ENCODE measurements around the gene BOLA3.
"Not testable (repeated sequence)": the region's sequence is repeated elsewhere in the genome, so short reads cannot be mapped to it uniquely, and the experiment has no call there.

Gene BOLA3

DNA sequence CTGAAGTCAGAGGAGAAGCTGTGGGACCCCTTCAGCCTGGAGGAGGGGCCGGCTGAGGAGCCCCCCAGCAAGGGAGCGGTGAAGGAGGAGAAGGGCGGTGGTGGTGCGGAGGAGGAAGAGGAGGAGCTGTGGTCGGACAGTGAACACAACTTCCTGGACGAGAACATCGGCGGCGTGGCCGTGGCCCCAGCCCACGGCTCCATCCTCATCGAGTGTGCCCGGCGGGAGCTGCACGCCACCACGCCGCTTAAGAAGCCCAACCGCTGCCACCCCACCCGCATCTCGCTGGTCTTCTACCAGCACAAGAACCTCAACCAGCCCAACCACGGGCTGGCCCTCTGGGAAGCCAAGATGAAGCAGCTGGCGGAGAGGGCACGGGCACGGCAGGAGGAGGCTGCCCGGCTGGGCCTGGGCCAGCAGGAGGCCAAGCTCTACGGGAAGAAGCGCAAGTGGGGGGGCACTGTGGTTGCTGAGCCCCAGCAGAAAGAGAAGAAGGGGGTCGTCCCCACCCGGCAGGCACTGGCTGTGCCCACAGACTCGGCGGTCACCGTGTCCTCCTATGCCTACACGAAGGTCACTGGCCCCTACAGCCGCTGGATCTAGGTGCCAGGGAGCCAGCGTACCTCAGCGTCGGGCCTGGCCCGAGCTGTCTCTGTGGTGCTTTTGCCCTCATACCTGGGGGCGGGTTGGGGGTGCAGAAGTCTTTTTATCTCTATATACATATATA lies 46.0 kb downstream of the BOLA3 start:
- no peak for DNase-seq

DNA sequence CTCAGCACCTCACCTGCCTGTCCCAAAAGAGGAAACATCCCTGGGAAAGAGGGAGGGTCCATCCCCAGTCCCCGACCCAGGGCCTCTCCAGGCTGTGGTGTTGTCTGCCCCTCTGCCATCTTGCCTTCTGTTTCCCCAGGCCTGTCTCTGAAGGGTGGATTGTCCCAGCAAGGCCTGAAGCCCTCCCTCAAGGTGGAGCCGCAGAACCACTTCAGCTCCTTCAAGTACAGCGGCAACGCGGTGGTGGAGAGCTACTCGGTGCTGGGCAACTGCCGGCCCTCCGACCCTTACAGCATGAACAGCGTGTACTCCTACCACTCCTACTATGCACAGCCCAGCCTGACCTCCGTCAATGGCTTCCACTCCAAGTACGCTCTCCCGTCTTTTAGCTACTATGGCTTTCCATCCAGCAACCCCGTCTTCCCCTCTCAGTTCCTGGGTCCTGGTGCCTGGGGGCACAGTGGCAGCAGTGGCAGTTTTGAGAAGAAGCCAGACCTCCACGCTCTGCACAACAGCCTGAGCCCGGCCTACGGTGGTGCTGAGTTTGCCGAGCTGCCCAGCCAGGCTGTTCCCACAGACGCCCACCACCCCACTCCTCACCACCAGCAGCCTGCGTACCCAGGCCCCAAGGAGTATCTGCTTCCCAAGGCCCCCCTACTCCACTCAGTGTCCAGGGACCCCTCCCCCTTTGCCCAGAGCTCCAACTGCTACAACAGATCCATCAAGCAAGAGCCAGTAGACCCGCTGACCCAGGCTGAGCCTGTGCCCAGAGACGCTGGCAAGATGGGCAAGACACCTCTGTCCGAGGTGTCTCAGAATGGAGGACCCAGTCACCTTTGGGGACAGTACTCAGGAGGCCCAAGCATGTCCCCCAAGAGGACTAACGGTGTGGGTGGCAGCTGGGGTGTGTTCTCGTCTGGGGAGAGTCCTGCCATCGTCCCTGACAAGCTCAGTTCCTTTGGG lies 47.2 kb downstream of the BOLA3 start:
- no peak for DNase-seq

DNA sequence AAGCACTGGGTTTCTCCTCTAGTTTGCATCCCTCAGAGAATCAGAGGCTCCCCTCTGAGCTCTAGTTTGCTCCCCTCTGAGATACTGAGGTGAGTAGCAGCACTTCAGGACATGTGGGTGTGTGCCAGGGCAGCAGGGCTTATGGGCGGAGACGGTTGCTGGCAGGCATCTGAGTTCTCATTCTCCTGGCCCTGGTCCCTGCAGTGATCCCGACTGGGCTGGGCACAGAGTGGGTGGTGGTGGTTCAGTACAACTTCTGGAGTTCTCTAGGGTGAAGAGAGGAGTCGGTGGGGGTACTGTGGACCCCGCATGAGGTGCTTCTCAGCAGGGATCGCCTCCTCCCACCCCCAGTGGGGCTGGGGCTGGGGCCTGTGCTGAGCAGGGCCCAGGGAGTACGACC lies 47.9 kb downstream of the BOLA3 start:
- DNase-seq, result no peak

DNA sequence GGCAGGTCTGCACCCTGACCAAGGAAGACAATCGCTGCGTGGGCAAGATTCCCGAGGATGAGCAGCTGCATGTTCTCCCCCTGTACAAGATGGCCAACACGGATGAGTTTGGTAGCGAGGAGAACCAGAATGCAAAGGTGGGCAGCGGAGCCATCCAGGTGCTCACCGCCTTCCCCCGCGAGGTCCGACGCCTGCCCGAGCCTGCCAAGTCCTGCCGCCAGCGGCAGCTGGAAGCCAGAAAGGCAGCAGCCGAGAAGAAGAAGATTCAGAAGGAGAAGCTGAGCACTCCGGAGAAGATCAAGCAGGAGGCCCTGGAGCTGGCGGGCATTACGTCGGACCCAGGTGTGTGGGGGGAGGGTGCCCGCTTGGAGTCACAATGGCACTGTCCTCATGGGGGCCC lies 48.4 kb downstream of the BOLA3 start:
- DNase-seq, result no peak

DNA sequence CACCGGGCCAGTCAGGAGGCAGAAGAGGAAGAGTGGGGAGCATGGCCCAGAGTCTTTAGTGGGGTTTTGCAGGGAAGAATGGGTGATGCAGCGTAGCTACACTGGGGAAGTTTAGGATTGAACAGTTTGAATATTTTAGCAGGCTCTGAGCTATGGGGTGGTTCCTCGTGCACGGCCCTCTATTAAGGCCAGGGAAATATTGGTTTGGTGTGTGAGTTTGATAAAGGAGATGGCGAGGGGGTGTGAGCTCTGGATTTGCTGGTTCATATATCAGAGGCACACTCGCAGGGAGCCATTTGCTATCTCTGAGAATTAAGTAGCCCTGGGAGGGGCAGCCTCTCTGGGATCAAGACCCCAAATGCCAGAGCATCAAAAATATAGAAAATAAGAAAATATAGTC lies 50.1 kb downstream of the BOLA3 start:
- DNase-seq, result no peak

DNA sequence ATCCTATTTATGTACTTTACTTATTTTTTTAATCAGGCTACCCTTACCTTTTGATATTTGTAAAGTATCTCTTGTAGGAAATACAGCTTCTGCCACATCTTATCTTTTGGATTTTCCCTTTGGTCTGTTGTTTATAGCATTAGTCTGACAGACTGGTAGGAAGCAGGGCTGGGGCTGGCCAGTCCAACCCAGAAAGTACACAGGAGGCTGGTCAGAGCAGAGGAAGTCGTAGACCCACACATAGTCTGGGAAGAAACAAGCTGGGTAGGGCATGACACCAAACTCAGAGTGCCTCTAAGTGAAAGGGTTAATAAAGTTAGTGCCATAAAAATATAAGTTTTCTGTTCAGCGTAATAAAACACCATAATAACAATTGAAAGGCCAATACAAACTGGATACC lies 51.7 kb downstream of the BOLA3 start:
- DNase-seq, result no peak

DNA sequence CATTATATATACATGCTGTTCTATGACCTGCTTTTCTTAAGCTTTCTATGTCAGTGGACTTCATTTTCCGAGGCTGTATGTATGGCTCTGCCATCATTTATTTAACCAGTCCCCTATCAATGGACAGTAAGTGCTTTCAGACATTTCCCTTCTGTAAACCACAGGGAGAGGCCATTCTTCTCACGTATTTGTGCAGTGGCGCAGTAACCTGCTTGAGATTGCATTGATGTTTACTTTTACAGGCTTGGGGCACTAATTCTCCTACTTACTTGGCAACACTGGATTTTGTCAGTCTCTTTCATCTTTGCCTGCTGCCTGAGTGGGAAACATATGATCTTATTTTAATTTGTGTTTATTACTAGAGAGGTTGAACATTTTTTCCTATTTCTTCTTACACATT lies 52.1 kb downstream of the BOLA3 start:
- DNase-seq, result no peak

DNA sequence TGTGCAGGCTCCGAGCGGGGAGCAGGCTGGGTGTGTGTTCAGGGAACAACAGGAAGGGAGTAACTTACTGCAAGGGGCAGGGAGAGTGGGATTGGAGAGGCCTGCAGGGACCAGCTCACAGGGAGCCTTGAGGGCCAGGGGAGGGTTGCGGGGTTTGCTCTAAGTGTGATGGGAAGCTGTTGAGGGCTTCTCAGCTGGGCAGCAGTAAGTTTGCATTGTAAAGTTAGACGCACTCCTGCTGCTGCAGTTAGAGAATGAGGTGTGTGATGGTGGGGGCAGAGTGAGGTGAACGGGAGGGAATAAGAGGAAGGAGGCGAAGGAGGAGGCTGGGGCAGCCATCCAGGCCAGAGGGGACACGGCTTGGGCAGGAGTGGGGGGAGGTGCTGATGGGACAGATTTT lies 53.4 kb downstream of the BOLA3 start:
- no peak for DNase-seq

DNA sequence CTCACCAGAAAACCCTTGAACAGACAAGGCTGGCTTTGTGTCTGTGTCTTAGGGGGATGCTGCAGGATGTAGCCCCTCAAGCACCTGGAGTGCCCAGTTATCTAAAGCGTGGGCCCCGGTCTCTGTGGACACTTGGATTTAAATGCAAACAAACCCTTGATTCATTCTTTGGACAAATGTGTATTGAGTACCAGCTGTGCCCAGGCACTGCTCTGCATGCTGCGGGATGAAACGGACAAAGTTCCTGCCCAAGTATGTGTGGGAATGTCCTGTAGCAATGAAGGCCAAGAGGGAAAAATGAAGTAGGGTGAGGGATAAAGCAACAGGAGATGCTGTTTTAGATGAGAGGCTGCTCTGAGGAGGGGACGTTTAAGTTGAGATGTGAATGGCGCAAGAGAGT lies 53.9 kb downstream of the BOLA3 start:
- DNase-seq, result no peak

DNA sequence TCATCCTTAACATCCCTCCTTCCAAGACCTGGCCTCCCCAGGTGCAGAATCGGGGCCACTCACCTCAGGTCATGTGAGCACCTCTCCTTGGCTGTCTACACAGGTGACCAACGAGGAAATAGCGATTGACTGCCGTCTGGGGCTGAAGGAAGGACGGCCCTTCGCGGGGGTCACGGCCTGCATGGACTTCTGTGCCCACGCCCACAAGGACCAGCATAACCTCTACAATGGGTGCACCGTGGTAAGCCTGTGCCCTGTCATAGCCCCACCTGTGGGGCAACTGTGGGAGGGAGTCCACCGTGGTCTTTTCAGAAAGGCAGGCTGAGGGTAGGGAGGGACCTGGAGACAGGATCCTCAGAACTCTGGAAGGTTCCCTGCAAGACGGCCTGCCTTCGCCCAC lies 54.3 kb downstream of the BOLA3 start:
- DNase-seq, result no peak

DNA sequence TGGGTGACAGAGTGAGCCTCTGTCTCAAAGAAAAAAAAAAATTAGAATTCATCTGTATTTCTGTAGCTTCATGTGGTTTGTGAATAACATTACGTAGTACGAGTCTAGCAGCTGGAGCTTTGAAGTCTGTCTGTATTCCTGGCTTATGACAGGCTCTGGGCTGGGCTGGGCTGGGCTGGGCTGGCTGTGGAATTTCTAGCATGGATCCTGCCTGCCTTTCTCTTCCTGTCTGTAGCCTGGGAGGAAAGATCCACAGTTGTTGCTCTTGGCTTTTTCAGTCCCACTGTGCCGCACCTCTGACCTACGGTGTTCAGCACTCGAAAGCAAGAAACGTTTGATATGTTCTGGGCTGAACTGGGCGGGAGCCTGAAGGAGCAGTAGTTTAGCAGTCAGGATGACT lies 55.4 kb downstream of the BOLA3 start:
- no peak for DNase-seq

DNA sequence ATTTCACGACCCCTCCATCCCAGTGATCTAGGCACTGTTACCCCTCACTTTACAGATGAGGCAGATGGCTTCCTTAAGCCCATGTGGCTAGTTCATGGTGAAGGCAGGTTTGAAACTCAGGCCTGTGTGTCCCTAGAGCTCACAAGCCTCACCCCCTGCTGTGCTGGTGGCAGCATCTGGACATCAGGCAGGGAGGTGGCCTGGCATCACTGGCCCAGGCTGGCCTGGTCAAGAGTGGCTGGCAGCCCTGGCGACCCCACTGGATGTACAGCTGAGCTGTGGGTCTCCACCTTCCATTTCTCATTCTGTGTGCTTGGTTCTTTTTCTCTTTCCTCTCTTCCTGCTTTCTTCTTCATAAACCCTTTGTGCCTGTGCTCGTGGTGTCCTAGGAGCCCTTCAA lies 56.3 kb downstream of the BOLA3 start:
- DNase-seq, result no peak

DNA sequence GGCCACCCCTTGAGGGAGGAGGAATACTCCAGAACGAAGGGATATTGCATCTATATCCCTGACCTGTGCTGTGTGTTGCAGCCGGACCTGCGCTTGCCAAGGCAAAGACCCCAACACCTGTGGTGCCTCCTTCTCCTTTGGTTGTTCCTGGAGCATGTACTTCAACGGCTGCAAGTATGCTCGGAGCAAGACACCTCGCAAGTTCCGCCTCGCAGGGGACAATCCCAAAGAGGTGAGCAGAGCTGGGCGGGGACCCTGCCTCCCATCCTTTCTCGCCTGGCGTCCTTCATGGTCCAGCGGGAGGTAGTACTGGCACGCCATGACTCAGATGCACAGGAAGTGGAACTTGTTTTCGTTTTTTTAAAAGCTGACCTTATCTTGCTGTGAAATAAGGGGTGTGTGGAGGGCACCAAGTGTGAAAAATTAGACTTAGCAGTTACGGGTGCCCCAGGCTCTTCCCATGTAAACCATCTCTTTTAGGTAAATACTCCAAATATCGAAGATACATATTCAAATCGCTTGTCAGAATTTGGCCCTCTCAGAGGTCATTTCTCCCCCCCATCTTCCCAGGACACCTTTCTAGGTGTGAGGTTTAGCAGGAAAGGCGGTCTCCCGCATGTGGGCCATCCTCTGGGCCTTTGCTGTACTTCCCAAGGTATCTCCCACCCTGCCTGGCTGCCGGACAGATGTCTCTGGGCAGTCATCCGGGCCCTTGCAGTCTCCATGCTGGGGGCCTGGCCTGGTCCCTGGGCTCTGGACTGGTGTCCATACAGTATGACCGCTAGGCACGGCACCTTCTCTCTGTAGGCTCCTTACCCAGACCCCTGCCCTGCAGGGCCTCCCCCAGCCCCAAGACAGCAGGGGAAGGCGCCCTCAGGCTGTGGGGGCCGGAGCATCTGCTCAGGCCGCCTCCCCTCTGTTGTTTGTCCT lies 57.6 kb downstream of the BOLA3 start:
- DNase-seq, result no peak

DNA sequence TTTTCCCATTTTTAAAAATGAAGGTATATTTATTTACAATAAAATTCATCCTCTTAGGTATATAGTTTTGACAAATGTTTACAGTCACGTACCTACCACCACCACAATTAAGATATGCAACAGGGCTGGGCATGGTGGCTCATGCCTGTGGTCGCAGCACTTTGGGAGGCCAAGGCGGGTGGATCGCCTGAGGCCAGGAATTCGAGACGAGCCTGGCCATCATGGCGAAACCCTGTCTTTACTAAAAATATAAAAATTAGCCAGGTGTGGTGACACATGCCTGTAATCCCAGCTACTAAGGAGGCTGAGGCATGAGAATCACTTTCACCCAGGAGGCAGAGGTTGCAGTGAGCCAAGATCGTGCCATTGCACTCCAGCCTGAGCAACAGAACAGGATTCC lies 59.0 kb downstream of the BOLA3 start:
- DNase-seq, result not testable (repeated sequence)

DNA sequence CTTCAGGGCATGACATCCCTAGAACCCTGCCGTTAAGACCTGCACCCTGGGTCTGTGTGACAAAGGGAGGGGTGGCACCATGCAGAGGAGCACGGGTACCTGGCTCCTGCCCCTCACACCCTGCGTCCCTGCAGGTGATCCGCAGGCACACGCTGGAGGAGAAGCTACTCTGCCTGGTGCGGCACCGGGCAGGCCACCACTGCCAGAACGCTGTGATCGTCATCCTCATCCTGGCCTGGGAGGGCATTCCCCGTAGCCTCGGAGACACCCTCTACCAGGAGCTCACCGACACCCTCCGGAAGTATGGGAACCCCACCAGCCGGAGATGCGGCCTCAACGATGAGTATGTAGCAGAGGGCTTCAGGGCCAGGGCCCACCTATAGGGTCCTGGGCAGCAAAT lies 60.0 kb downstream of the BOLA3 start:
- no peak for DNase-seq

DNA sequence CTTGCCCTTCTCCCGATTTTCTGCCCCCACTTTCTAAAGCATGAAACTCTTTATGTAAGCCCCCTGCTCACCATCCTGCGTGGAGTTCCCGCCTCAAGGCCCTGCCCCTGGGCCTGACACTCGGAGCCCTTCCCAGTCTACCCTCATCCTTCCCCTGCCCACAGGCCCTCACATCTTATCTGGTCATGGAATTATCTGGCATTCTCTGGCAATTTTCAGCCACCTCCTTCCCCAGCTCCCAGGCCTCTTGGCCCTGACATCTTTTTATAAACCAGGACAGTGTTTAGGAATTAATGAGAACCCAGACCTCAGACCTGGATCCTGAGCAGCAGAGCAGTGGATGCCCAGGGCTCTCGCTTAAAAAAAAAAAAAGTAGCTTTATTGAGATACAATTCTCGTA lies 61.7 kb downstream of the BOLA3 start:
- DNase-seq, result no peak

Data from T-helper 1 cell (primary cell).